MM.1S (cell line): ENCODE measurements around the gene NPC2.

Experiments
- DNase-seq: peaks from one replicate; pipeline ENCODE4 v3.0.0-alpha.2; 2015
- H2AFZ ChIP-seq: fragments of 300-600 bp; sonication (generic); 2 replicates; pipeline ENCODE4 v1.6.0; 2016; ENCODE audit warnings: antibody characterized with exemption, low read length
- H3F3A ChIP-seq: fragments of 300-600 bp; sonication (generic); 2 replicates; pipeline ENCODE4 v1.6.1; 2016; ENCODE audit warnings: mild to moderate bottlenecking, antibody characterized with exemption, low read length, moderate library complexity, mixed read lengths; ENCODE audit not compliant: insufficient read depth
- H3K27ac ChIP-seq: fragments of 300-600 bp; sonication (generic); 2 replicates; pipeline ENCODE4 v1.5.1; 2016; ENCODE audit warnings: mild to moderate bottlenecking, low read length
- H3K27me3 ChIP-seq: fragments of 300-600 bp; sonication (generic); replicated peaks from 2 replicates; pipeline ENCODE4 v1.6.0; 2016; ENCODE audit warnings: low read length; ENCODE audit not compliant: insufficient read depth
- H3K36me3 ChIP-seq: fragments of 300-600 bp; sonication (generic); replicated peaks from 2 replicates; pipeline ENCODE4 v1.6.1; 2016; ENCODE audit warnings: mild to moderate bottlenecking, low read length, mixed read lengths; ENCODE audit not compliant: insufficient read depth
- H3K4me1 ChIP-seq: fragments of 300-600 bp; sonication (generic); 2 replicates; pipeline ENCODE4 v1.6.1; 2016; ENCODE audit warnings: low read length, mixed read lengths
- H3K4me2 ChIP-seq: fragments of 300-600 bp; sonication (generic); 2 replicates; pipeline ENCODE4 v1.6.0; 2016; ENCODE audit warnings: low read depth, low read length
- H3K4me3 ChIP-seq: fragments of 300-600 bp; sonication (generic); 2 replicates; pipeline ENCODE4 v1.5.1; 2016; ENCODE audit warnings: low read length, mixed read lengths
- H3K79me2 ChIP-seq: fragments of 300-600 bp; sonication (generic); 2 replicates; pipeline ENCODE4 v1.6.1; 2016; ENCODE audit warnings: mixed run types, low read length, mixed read lengths
- H3K9ac ChIP-seq: fragments of 300-600 bp; sonication (generic); 2 replicates; pipeline ENCODE4 v1.6.1; 2016; ENCODE audit warnings: low read length, mixed read lengths
- H3K9me2 ChIP-seq: fragments of 300-600 bp; sonication (generic); replicated peaks from 2 replicates; pipeline ENCODE4 v1.6.1; 2016; ENCODE audit warnings: mild to moderate bottlenecking, low read length, mixed read lengths; ENCODE audit not compliant: insufficient read depth
- H3K9me3 ChIP-seq: fragments of 300-600 bp; sonication (generic); replicated peaks from 2 replicates; pipeline ENCODE4 v1.6.1; 2016; ENCODE audit warnings: mild to moderate bottlenecking, low read length, mixed read lengths; ENCODE audit not compliant: insufficient read depth
- H4K20me1 ChIP-seq: fragments of 300-600 bp; sonication (generic); 2 replicates; pipeline ENCODE4 v1.6.1; 2016; ENCODE audit warnings: mild to moderate bottlenecking, low read length, moderate library complexity, mixed read lengths; ENCODE audit not compliant: insufficient read depth
- EZH2 ChIP-seq: fragments of 300-600 bp; sonication (generic); optimal IDR thresholded peaks from 2 replicates; pipeline ENCODE3; 2017; ENCODE audit warnings: low read depth, mild to moderate bottlenecking, antibody characterized with exemption, low read length, mixed read lengths
- EZH2phosphoT487 ChIP-seq: fragments of 300-600 bp; sonication (generic); IDR thresholded peaks from 2 replicates; pipeline ENCODE4 v1.6.1; 2018; ENCODE audit warnings: antibody characterized with exemption, low read length
- TF ChIP-seq, protein P1 (sequence below): fragments of 300-600 bp; sonication (generic); IDR thresholded peaks from 2 replicates; pipeline ENCODE4 v1.5.1; 2016; ENCODE audit warnings: antibody characterized with exemption, low read length, mixed read lengths

The NPC2 gene

GRCh38 chr14:74492776-74493342 is at the start of gene NPC2:
Gene NPC2, minus strand, starts transcription at chr14:74493305. Its CDS starts 31 bp downstream, at chr14:74493274.
- Histone ChIP-seq H2AFZ (peak within 1 kb of the TSS; percentile 89), H3K9me3 (no peaks in the 10 kb centered on the region), H3K4me1 (0 out of 2 replicates have a peak, but pooled peaks cover 5% of the 10 kb centered on the region), H3K27me3 (no peaks in the 10 kb centered on the region), H3K9me2 (no peaks in the 10 kb centered on the region), H3K4me2 (peak within 1 kb of the TSS; percentile 74), H4K20me1 (no peaks in the 10 kb centered on the region), H3K27ac (peak within 1 kb of the TSS; percentile 25; the same call in 1 of the 2 replicates), H3F3A (peaks cover 5% of the 10 kb centered on the region; the same call in 1 of the 2 replicates), H3K4me3 (peak within 1 kb of the TSS; percentile 85), H3K79me2 (peaks cover 11% of the 10 kb centered on the region), H3K9ac (peak within 1 kb of the TSS; percentile 70), H3K36me3 (no peaks in the 10 kb centered on the region)
- no peak for DNase-seq
- no peak for TF ChIP-seq EZH2phosphoT487
- TF ChIP-seq EZH2 = no peak
- TF ChIP-seq, protein P1, sequence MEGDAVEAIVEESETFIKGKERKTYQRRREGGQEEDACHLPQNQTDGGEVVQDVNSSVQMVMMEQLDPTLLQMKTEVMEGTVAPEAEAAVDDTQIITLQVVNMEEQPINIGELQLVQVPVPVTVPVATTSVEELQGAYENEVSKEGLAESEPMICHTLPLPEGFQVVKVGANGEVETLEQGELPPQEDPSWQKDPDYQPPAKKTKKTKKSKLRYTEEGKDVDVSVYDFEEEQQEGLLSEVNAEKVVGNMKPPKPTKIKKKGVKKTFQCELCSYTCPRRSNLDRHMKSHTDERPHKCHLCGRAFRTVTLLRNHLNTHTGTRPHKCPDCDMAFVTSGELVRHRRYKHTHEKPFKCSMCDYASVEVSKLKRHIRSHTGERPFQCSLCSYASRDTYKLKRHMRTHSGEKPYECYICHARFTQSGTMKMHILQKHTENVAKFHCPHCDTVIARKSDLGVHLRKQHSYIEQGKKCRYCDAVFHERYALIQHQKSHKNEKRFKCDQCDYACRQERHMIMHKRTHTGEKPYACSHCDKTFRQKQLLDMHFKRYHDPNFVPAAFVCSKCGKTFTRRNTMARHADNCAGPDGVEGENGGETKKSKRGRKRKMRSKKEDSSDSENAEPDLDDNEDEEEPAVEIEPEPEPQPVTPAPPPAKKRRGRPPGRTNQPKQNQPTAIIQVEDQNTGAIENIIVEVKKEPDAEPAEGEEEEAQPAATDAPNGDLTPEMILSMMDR = no peak

DNA sequence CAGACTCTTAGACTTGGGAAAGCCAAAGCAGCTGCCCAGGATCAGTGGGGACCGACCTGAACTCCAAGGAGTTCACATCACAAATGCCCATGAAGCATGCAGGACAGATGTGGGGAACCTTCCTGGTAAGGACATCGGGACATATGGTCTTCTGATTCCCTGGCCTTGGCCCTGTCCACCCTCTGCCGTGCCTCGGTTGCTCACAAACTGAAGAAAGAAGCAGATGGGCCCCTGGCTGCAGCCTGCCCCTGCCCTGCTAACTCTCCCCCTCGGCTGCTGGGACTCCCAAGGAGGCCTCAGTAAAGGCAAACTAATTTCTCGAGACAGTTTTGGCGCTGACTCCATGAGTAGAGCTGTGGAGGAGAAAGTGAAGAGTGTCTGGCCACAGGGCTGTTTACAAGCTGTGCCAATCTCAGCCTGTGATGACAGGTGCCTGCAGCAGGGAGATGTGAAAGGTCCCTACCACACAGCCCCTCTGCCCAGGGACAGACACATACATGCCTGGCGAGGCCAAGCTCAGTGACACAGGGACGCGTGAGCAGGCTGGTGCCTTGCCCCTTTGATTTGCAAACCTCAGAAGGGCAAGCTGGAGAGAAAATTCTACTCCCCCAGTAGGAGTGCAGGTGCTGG is 49.1 kb upstream of the NPC2 start:
- no peaks in the 10 kb centered on the region for H3F3A ChIP-seq
- no peak overlapping the region for H2AFZ ChIP-seq
- 0 out of 2 replicates have a peak, but pooled peaks cover 4% of the 10 kb centered on the region for H3K27me3 ChIP-seq
- no peak for DNase-seq
- no peak overlapping the region for H3K4me3 ChIP-seq
- H3K4me2 ChIP-seq = no peak overlapping the region
- H3K9me2 ChIP-seq = no peaks in the 10 kb centered on the region
- no peak overlapping the region for H3K9ac ChIP-seq
- no peaks in the 10 kb centered on the region for H3K36me3 ChIP-seq
- no peaks in the 10 kb centered on the region for H3K4me1 ChIP-seq
- no peaks in the 10 kb centered on the region for H3K79me2 ChIP-seq
- H3K27ac ChIP-seq = no peak overlapping the region
- TF ChIP-seq, protein P1 = no peak
- no peak for TF ChIP-seq EZH2
- no peak for TF ChIP-seq EZH2phosphoT487
- H3K9me3 ChIP-seq = no peaks in the 10 kb centered on the region
- H4K20me1 ChIP-seq = no peaks in the 10 kb centered on the region

GRCh38 chr14:74541225-74541624 is 48.1 kb upstream of the NPC2 start:
- no peak overlapping the region for H3K27ac ChIP-seq
- H4K20me1 ChIP-seq = no peaks in the 10 kb centered on the region
- H2AFZ ChIP-seq = no peak overlapping the region
- no peaks in the 10 kb centered on the region for H3F3A ChIP-seq
- TF ChIP-seq EZH2phosphoT487 = no peak
- TF ChIP-seq, protein P1 = no peak
- no peak for TF ChIP-seq EZH2
- H3K36me3 ChIP-seq = no peaks in the 10 kb centered on the region
- H3K4me3 ChIP-seq = no peak overlapping the region
- no peaks in the 10 kb centered on the region for H3K9me2 ChIP-seq
- H3K27me3 ChIP-seq = 0 out of 2 replicates have a peak, but pooled peaks cover 4% of the 10 kb centered on the region
- DNase-seq = no peak
- H3K4me2 ChIP-seq = no peak overlapping the region
- no peaks in the 10 kb centered on the region for H3K9me3 ChIP-seq
- H3K79me2 ChIP-seq = no peaks in the 10 kb centered on the region
- H3K9ac ChIP-seq = no peak overlapping the region
- no peaks in the 10 kb centered on the region for H3K4me1 ChIP-seq
